SK-N-SH treated with all-trans-retinoic acid at 6 μM for 48 hours (cell line): ENCODE data around the gene SHISA4.

Experiments
- ATAC-seq: fragments of 200-7000 bp; cut with Tn5 transposase; 3 replicates; pipeline ENCODE4 v1.9.1; 2020; ENCODE audit warnings: mild to moderate bottlenecking, moderate library complexity
- ARNTL ChIP-seq: fragments of 450-650 bp; formaldehyde crosslinking; IDR thresholded peaks from 2 replicates; pipeline ENCODE4 v1.5.0; 2020; ENCODE audit warnings: low read depth, mild to moderate bottlenecking, moderate library complexity, borderline replicate concordance
- BACH2 ChIP-seq: fragments of 250-450 bp; sonication (Bioruptor Pico); IDR thresholded peaks from 2 replicates; pipeline ENCODE4 v1.9.0; 2021; ENCODE audit warnings: mild to moderate bottlenecking, borderline replicate concordance
- CREB5 ChIP-seq: fragments of 250-450 bp; sonication (Bioruptor Pico); IDR thresholded peaks from 2 replicates; pipeline ENCODE4 v1.5.1; 2020; ENCODE audit warnings: low read depth, mild to moderate bottlenecking, moderate library complexity
- CSDC2 ChIP-seq: fragments of 250-450 bp; sonication (Bioruptor Pico); IDR thresholded peaks from 2 replicates; pipeline ENCODE4 v1.5.0; 2020; ENCODE audit warnings: mild to moderate bottlenecking, moderate library complexity
- CSRNP3 ChIP-seq: fragments of 250-450 bp; sonication (Bioruptor Pico); IDR thresholded peaks from 2 replicates; pipeline ENCODE4 v1.5.1; 2021; ENCODE audit warnings: mild to moderate bottlenecking, moderate library complexity
- ESRRG ChIP-seq: fragments of 250-450 bp; sonication (Bioruptor Pico); IDR thresholded peaks from 2 replicates; pipeline ENCODE4 v1.6.1; 2021; ENCODE audit warnings: mild to moderate bottlenecking
- GLIS3 ChIP-seq: fragments of 250-450 bp; sonication (Bioruptor Pico); IDR thresholded peaks from 2 replicates; pipeline ENCODE4 v1.5.0; 2020; ENCODE audit warnings: mild to moderate bottlenecking, moderate library complexity
- ISL1 ChIP-seq: fragments of 250-450 bp; sonication (Bioruptor Pico); IDR thresholded peaks from 2 replicates; pipeline ENCODE4 v2.1.2; 2022; ENCODE audit warnings: mild to moderate bottlenecking, moderate library complexity
- OSR1 ChIP-seq: fragments of 250-450 bp; sonication (Bioruptor Pico); IDR thresholded peaks from 2 replicates; pipeline ENCODE4 v1.8.0; 2022; ENCODE audit warnings: moderate library complexity, mild to moderate bottlenecking, inconsistent platforms
- POU6F1 ChIP-seq: fragments of 250-450 bp; sonication (Bioruptor Pico); IDR thresholded peaks from 2 replicates; pipeline ENCODE4 v1.8.0; 2021; ENCODE audit warnings: low read depth, mild to moderate bottlenecking, moderate library complexity, borderline replicate concordance
- PPARA ChIP-seq: fragments of 250-450 bp; sonication (Bioruptor Pico); IDR thresholded peaks from 2 replicates; pipeline ENCODE4 v1.5.0; 2020; ENCODE audit warnings: mild to moderate bottlenecking, borderline replicate concordance
- RARB ChIP-seq: fragments of 250-450 bp; sonication (Bioruptor Pico); IDR thresholded peaks from 2 replicates; pipeline ENCODE4 v1.8.0; 2021; ENCODE audit warnings: mild to moderate bottlenecking, moderate library complexity
- SNAI2 ChIP-seq: fragments of 250-450 bp; sonication (Bioruptor Pico); IDR thresholded peaks from 2 replicates; pipeline ENCODE4 v1.5.0; 2020; ENCODE audit warnings: mild to moderate bottlenecking, moderate library complexity
- TCF4 ChIP-seq: fragments of 250-450 bp; sonication (Bioruptor Pico); IDR thresholded peaks from 2 replicates; pipeline ENCODE4 v1.8.0; 2021; ENCODE audit warnings: mild to moderate bottlenecking, moderate library complexity, borderline replicate concordance
- TSHZ2 ChIP-seq: fragments of 250-450 bp; sonication (Bioruptor Pico); IDR thresholded peaks from 2 replicates; pipeline ENCODE4 v1.5.0; 2020; ENCODE audit warnings: mild to moderate bottlenecking, moderate library complexity
- ZC3H10 ChIP-seq: fragments of 250-450 bp; sonication (Bioruptor Pico); IDR thresholded peaks from 2 replicates; pipeline ENCODE4 v1.5.1; 2021; ENCODE audit warnings: mild to moderate bottlenecking, moderate library complexity
- ZFP3 ChIP-seq: fragments of 250-450 bp; sonication (Bioruptor Pico); IDR thresholded peaks from 2 replicates; pipeline ENCODE4 v1.5.0; 2020; ENCODE audit warnings: mild to moderate bottlenecking, moderate library complexity
- ZFP30 ChIP-seq: fragments of 450-650 bp; formaldehyde crosslinking; IDR thresholded peaks from 2 replicates; pipeline ENCODE4 v1.5.0; 2022; ENCODE audit warnings: mild to moderate bottlenecking, moderate library complexity
- ZNF565 ChIP-seq: fragments of 450-650 bp; formaldehyde crosslinking; conservative IDR thresholded peaks from 2 replicates; pipeline ENCODE4 v1.5.0; 2020; ENCODE audit warnings: low read depth, mild to moderate bottlenecking, moderate library complexity
- ZNF70 ChIP-seq: fragments of 450-650 bp; formaldehyde crosslinking; IDR thresholded peaks from 2 replicates; pipeline ENCODE4 v1.5.0; 2020; ENCODE audit warnings: mild to moderate bottlenecking, moderate library complexity
- ZNF8 ChIP-seq: fragments of 450-650 bp; formaldehyde crosslinking; IDR thresholded peaks from 2 replicates; pipeline ENCODE4 v1.5.0; 2020; ENCODE audit warnings: mild to moderate bottlenecking, moderate library complexity
- TF ChIP-seq, protein P1 (sequence below): fragments of 250-450 bp; sonication (Bioruptor Pico); IDR thresholded peaks from 2 replicates; pipeline ENCODE4 v1.8.0; 2020; ENCODE audit warnings: mild to moderate bottlenecking, moderate library complexity, borderline replicate concordance

SHISA4 gene

DNA sequence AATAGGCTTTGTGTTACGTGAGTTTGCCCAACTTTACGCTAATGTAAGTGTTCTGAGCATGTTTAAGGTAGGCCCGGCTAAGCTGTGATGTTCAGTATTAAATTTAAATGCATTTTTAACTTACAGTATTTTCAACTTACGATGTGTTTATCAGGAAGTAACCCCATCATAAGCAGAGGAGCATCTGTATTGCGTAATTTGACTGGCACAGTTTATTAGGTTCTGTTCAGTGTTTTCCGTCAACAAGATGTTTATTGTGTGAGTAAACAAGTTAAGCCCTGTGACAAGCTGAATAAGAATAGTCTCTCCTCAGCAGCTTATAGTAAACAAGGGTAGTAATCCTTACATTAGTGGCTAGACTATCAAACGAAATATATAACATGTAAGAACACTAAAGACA is 27.2 kb upstream of the SHISA4 start:
- no peak for ATAC-seq
- TF ChIP-seq CSRNP3 (CRISPR knock-in tag), result no peak
- TF ChIP-seq ISL1, result no peak
- TF ChIP-seq TCF4, result no peak
- no peak for TF ChIP-seq CREB5
- no peak for TF ChIP-seq PPARA (CRISPR knock-in tag)
- no peak for TF ChIP-seq ARNTL (CRISPR knock-in tag)
- TF ChIP-seq OSR1 (CRISPR knock-in tag), result no peak
- TF ChIP-seq POU6F1 (CRISPR knock-in tag), result no peak
- no peak for TF ChIP-seq GLIS3 (CRISPR knock-in tag)
- TF ChIP-seq, protein P1, sequence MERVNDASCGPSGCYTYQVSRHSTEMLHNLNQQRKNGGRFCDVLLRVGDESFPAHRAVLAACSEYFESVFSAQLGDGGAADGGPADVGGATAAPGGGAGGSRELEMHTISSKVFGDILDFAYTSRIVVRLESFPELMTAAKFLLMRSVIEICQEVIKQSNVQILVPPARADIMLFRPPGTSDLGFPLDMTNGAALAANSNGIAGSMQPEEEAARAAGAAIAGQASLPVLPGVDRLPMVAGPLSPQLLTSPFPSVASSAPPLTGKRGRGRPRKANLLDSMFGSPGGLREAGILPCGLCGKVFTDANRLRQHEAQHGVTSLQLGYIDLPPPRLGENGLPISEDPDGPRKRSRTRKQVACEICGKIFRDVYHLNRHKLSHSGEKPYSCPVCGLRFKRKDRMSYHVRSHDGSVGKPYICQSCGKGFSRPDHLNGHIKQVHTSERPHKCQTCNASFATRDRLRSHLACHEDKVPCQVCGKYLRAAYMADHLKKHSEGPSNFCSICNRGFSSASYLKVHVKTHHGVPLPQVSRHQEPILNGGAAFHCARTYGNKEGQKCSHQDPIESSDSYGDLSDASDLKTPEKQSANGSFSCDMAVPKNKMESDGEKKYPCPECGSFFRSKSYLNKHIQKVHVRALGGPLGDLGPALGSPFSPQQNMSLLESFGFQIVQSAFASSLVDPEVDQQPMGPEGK, result no peak
- no peak for TF ChIP-seq ZFP30 (CRISPR knock-in tag)
- no peak for TF ChIP-seq RARB
- no peak for TF ChIP-seq ZFP3
- TF ChIP-seq CSDC2 (CRISPR knock-in tag), result no peak

- TF ChIP-seq RARB (no peak), SNAI2 (CRISPR knock-in tag) (no peak), ARNTL (CRISPR knock-in tag) (no peak), ZNF70 (CRISPR knock-in tag) (no peak), ISL1 (no peak), TCF4 (no peak), ZFP3 (no peak), OSR1 (CRISPR knock-in tag) (no peak), ZC3H10 (CRISPR knock-in tag) (no peak), CSRNP3 (CRISPR knock-in tag) (no peak)
These were observed 18.3 kb upstream of the SHISA4 start for GRCh38 chr1:201870397-201870796.

GRCh38 chr1:201874672-201875071 is 14.0 kb upstream of the SHISA4 start:
- no peak for ATAC-seq
- TF ChIP-seq TSHZ2, result no peak
- TF ChIP-seq CREB5, result no peak
- no peak for TF ChIP-seq ESRRG
- no peak for TF ChIP-seq POU6F1 (CRISPR knock-in tag)
- no peak for TF ChIP-seq ZNF70 (CRISPR knock-in tag)
- TF ChIP-seq ZC3H10 (CRISPR knock-in tag), result no peak
- TF ChIP-seq ZNF8 (CRISPR knock-in tag), result no peak
- TF ChIP-seq CSDC2 (CRISPR knock-in tag), result no peak
- TF ChIP-seq GLIS3 (CRISPR knock-in tag), result no peak
- TF ChIP-seq ZNF565 (CRISPR knock-in tag), result no peak
- TF ChIP-seq PPARA (CRISPR knock-in tag), result no peak
- TF ChIP-seq ZFP3, result no peak
- no peak for TF ChIP-seq BACH2 (CRISPR knock-in tag)
- TF ChIP-seq ZFP30 (CRISPR knock-in tag), result no peak
- TF ChIP-seq OSR1 (CRISPR knock-in tag), result no peak
- TF ChIP-seq, protein P1, result no peak

More at GRCh38 chr1:201870397-201870796, 18.3 kb upstream of the SHISA4 start:
- no peak for ATAC-seq
